Cerebellar cortex (tissue), 1 donor: ENCODE data around the gene TMTC3.
"Not testable (repeated sequence)": the region's sequence is repeated elsewhere in the genome, so short reads cannot be mapped to it uniquely, and the experiment has no call there.

Source experiments
- DNase-seq: peaks from one replicate; pipeline ENCODE4 v3.0.0-alpha.2; 2015; ENCODE audit warnings: low spot score

TMTC3 gene

GRCh38 chr12:88141774-88142609 is at the start of gene TMTC3, which contains the start of gene CEP290:
Gene TMTC3 (plus strand): TSS chr12:88142307. CDS start chr12:88148316, 6,009 bp downstream.
Gene CEP290 (minus strand): TSS chr12:88142088. CDS start chr12:88141307, 781 bp downstream.
- peak; percentile 100 for DNase-seq

DNA sequence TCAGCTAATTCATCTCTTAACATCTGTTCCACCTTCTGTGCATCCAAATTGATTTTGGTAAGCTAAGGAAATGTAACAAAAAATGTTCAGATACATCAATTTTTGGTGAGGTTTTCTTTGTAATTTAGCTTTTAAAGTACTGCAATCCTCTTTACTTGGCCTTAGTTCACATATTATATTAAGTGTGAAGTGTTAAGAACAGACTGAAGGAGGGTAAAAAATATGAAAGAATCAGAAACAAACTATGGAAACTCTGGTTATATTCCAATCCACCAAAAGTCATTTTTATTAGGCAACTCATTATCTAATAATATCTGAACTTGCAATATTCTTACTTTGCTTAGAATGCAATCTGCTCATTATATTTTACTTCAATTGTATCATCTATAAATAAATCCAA is 49.3 kb upstream of the TMTC3 start:
- DNase-seq, result no peak

- DNase-seq, result no peak
Observed at GRCh38 chr12:88093573-88093972, 48.5 kb upstream of the TMTC3 start.

GRCh38 chr12:88108021-88108420 is 34.1 kb upstream of the TMTC3 start:
- DNase-seq, result no peak

DNA sequence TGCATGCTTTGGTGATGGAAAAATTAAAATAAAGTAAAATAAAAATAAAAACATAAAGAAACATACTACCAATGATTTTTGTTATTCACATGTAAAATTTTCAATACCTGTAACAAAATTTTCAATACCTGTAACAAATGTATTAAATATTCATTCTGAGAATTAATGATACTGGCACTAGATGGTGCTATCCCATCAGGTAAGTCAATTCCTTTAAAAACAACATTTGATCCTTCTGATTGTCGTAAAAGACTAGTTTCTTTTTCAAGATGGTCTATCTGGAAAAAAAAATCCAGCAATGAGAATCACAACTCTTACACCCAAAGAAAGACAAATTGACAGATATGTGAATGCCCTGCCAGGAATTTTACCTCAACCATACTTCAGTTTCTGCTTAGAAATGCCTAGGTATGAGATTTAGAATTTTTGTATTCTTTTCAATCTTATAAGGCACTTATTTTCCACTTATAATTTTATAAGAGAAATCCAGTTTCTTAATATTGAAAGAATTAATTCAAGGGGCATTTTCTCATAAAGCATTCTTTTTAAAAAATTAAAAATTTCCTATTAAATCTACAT is 30.9 kb upstream of the TMTC3 start:
- peak; percentile 59 for DNase-seq

DNA sequence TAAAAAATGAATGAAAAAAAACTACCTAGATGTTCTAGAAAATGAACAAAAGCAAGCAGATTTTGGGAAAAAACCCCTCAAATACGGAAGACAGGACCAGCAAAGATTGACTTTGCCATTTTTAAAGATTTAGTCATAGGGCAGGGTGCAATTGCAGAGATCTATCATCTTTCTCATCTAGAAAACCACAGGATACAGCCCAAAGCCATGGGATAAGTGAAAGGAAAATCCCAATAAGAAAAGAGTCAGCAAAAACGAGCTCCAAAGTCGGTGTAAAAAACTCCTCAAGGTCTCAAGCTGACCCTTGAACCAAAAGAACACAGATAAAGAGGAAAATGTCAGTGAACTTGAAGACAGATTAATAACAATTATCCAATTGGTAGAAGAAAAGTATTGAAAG is 28.2 kb upstream of the TMTC3 start:
- no peak for DNase-seq

GRCh38 chr12:88122666-88123065 is 19.4 kb upstream of the TMTC3 start:
- no peak for DNase-seq

- DNase-seq, result no peak
Observed at GRCh38 chr12:88127099-88127498, 15.0 kb upstream of the TMTC3 start.

DNA sequence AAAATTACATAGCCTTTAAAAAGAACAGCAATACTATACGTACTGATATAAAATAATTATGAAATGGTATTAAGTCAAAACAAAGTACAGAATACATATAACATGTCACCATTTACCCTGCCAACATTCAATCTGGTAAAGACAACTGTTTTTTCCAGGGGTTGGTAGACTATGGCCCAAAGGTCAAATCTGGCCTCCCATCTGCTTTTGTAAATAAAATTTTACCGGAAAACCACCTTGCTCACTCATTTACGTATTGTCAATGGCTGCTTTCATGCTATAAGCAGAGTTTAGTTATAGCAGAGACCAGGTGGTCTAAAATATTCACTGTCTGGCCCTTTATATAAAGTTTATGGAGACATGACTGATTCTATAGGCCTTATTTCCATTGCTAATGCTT is 14.3 kb upstream of the TMTC3 start:
- no peak for DNase-seq

DNA sequence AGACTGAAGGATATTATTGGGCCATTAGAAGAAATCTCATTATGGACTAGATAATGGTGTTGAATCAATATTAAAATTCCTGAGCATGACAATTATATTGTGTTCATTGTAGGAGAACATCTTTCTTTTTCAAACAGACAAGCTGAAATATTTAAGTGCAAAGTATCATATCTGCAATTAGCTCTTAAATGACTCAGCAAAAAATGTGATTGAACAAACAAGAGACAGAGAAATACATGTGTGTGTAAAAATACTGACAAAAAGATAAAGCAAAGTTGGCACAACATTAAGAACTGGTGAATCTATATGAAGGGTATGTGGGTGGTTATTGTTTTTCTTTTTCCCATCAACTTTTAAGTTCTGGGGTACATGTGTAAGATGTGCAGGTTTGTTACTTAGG is 9.7 kb upstream of the TMTC3 start:
- DNase-seq, result no peak

DNA sequence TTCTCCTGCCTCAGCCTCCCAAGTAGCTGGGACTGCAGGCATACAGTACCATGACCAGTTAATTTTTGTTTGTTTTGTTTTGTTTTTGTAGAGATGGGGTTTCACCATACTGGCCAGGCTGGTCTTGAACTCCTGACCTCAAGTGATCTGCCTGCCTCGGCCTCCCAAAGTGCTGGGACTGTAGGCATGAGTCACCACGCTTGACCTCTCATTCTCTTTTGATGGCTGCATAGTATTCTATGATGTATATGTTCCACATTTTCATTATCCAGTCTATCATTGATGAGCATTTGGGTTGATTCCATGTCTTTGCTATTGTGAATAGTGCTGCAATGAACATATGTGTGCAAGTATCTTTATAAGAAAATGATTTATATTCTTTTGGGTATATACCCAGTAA is 8.9 kb upstream of the TMTC3 start:
- DNase-seq, result not testable (repeated sequence)

DNA sequence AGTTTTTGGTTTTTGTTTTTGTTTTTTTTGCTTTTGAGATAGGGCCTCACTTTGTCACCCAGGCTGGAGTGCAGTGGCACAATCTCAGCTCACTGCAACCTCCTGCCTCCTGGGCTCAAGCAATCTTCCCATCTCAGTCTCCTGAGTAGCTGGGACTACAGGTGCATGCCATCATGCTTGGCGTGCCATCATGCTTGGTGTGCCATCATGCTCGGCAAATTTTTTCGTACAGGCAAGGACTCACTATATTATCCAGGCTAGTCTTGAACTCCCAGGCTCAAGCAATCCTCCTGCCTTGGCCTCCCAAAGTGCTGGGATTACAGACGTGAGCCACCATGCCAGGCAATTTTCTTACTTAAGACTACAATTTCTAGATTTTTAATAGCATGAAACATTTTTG is 2.4 kb upstream of the TMTC3 start:
- DNase-seq, result not testable (repeated sequence)

- no peak for DNase-seq
Observed at GRCh38 chr12:88141425-88141773, 708 bp upstream of the TMTC3 start.

DNA sequence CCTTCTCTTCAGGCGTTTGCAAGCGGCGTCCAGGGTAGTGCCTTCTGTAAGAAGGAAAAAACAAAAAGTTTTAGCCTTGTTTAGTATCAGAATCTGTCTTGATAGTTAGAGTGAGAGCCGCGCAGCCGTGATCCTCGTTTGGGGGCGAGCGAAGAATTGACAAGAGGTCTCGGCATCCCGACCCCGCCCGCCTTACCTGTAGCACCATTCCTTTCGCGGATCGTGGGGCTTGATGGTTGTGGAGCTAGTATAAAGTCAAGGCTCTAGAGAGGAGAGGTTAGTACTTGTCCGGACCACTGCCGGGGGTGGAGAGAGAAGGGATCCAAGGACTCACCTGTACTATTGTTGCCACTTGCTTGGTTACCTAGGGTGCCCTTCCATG is 494 bp downstream of the TMTC3 start:
- DNase-seq, result peak; percentile 36

GRCh38 chr12:88144037-88144436 is 1.9 kb downstream of the TMTC3 start:
- DNase-seq, result no peak

GRCh38 chr12:88144546-88145468 is 2.7 kb downstream of the TMTC3 start:
- DNase-seq, result no peak

DNA sequence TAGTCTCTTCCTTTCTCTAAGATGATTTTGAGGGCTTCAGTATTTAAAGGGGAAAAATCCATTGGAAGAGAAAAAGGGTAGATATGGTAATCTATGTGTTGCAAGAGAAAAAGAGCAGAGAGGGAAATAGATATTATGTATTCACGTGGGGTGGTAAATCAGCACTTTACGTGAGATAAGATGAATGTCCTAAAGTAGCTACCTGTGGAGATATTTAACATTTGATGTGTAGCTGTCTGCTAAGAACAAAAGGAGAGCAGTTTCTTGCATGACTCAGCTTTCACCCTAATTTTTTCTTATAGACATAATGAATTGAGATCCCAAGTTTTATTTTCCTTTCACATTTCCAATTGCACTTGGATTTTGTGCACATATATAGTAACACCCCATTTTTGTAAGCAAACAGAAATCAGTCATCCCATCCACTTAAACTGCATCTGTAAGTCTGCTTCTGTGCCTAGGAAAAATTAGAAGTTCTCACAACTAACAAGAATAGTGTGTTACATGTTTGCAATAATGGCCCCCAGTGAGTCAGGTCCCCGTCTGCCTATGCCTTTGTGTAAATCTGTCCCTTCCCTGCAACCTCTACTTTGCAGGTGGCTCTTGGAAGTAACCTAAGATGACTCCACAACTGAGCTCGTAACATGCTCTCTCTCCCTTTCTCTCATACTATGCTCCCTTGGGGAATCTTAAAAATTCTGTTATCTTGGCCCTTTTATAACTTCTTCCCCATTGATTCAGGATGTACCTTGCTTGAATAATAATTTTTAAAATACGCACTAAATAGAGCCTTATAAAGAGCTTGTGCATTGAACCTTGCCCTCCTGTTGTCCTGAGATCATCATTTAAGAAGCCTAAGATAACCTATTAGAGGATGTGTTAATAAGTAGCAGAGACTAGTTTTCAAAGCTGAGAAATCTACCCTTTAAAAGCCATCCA is 3.7 kb downstream of the TMTC3 start:
- DNase-seq, result no peak

DNA sequence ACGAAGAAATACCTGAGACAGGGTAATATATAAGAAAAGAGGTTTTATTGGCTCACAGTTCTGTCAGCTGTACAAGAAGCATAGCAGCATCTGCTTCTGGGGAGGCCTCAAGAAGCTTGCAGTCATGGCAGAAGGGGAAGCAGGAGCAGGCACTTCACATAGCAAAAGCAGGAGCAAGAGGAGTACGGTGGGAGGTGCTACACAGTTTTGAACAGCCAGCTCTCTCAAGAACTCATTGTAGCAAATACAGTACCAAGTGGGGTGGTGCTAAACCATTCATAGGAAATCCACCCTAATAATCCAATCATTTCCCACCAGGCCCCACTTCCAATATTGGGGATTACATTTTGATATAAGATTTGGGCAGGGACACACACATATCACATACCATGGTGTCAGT is 8.0 kb downstream of the TMTC3 start:
- no peak for DNase-seq

GRCh38 chr12:88153959-88154358 is 11.9 kb downstream of the TMTC3 start:
- peak; percentile 7 for DNase-seq

GRCh38 chr12:88156075-88156654 is 14.1 kb downstream of the TMTC3 start:
- DNase-seq, result no peak

DNA sequence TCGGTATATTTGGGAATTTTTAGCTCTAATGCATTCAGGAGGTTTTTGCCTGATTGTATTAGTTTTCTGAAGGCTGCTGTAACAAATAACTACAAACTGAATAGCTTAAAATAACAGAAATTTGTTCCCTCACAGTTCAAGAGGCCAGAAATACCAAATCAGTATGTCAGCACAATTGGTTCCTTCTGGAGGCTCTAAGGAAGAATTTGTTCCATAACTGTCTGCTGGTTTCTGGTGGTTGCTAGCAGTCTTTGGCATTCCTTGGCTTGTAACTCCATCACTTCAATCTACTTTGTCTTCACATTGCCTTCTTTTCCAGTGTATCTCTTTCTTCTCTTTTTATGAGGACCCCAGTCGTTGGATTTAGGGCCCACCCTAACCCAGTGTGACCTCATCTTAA is 21.3 kb downstream of the TMTC3 start:
- no peak for DNase-seq
